Activated CD4-positive, CD25-positive, alpha-beta regulatory T cell treated with anti-CD3 and anti-CD28 coated beads, Interleukin-2, amount 50 U/mL, for 16 hours (primary cell): ENCODE data around the gene ZNF488.

ENCODE experiments used
- DNase-seq: peaks from one replicate; pipeline ENCODE4 v3.0.0-alpha.2; 2020; ENCODE audit warnings: low read depth, low spot score

The ZNF488 gene

GRCh38 chr10:47366181-47366631 lies 17.9 kb downstream of the ZNF488 start:
- no peak for DNase-seq

DNA sequence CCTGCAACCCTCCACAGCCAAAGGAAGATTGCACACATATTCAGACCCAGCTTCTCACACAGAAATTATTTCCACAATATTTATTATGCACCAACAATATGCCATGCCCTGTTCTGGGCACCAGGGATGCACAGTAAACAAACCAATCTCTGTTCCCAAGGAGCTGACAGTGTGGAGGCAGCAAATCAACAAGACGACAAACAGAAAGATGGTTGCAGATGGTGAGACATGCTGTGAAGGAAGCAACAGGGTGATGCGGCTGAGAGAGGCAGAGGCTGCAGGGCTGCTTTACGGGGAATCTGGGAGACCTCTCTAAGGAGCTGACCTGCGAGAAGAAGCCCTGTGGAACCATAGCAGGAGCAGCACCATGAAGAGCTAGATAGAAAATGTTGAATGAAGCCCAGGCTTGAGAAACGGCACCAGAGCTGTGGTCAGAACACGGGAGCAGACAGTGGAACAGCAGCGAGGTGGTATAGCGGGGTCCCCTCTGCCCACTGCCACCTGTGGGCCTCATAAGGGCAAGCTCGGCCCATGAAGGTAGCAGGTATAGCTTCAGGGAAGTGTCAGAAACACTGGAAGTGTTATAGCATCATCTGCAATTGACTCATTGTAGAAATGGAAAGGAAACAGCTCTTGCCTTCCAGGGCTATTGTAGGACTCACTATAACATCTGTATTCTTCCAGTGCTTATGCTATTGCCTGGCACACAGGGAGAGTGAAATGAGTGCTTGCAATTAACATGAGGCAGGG lies 18.5 kb downstream of the ZNF488 start:
- no peak for DNase-seq

GRCh38 chr10:47364911-47365310 lies 19.2 kb downstream of the ZNF488 start:
- DNase-seq, result no peak

GRCh38 chr10:47364366-47364765 lies 19.7 kb downstream of the ZNF488 start:
- DNase-seq, result no peak

DNA sequence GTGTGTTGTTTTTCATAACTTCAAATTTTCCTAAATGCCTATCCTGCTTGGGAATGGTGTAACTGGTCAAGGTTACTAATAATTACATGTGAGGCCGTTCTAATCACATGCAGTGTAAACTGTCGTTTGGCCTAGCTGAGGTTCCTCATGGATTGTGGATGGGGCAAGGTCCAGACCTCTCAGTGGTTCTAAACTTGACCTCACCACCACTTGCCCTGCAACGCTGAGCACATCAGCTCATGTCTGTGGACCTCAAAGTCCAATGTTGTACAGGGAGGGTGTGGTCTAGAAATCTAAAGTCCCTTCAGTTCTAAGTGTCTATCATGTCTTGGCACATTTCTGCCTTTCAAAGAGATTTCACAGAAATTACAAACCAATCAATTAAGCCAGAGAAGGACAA lies 20.3 kb downstream of the ZNF488 start:
- no peak for DNase-seq

DNA sequence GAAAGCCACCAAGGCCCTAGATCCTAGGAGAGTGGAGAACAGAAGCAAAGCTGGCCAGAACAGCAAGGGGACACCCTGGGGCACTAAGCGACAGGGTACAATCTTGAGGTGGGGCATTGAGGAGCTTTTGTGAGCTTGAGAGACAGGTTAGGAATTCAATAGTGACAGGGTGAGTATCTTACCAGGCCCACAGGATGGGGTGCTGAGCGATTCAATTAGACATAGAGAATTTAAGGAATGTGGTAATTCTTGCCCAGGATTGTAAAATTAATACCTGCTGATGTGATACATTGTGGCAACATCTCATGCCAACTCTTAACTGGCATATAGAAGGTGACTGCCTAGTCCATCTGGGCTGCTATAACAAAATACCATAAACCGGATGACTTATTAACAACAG lies 21.9 kb downstream of the ZNF488 start:
- DNase-seq, result no peak

- no peak for DNase-seq
These were observed 22.8 kb downstream of the ZNF488 start for GRCh38 chr10:47361293-47361692.

DNA sequence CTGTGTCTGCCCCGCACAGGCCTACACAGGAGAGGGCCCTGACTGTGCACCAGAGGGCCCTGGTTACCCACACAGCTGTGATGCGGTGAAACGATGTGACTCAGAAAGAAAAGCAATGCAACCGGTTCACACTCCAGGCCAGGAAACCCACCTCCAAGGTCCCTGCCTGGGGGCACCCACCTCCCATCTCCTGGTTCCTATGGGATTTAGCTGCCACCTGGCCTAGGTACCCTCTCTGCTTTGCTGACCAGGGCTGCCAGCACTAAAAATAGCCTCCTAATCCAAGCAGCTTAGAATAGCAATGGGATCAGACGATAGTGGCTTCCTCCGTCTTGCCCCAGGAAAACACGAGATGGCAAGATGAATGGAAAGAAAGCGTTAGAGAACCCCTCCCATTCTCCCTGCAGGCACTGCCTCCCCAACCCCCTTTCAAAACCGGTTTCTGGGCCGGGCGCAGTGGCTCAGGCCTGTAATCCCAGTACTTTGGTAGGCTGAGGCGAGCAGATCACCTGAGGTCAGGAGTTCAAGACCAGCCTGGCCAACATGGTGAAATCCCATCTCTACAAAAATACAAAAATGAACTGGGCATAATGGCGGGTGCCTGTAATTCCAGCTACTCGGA lies 23.6 kb downstream of the ZNF488 start:
- no peak for DNase-seq

GRCh38 chr10:47359626-47360418 lies 24.3 kb downstream of the ZNF488 start:
- DNase-seq, result no peak

GRCh38 chr10:47359101-47359500 lies 25.0 kb downstream of the ZNF488 start:
- no peak for DNase-seq

DNA sequence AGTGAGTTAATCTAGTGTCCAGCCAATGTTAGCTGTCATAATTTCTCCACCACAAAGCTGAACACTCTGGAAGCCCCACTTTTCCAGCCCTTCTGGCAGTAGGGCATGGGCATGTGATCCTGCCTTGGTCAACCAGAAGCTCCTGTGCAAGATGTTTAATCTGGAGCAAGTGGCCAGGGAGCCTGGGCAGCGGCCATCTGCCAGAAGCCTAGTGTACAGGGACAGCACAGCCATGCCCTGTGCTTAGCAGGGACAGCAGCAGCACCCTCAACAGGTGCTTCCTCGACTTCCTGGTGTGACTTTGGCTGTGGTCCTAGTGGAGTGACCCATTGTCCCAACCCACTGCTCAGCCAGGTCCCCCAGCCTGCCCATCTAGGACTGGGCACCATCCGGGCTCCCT lies 25.6 kb downstream of the ZNF488 start:
- DNase-seq, result no peak

GRCh38 chr10:47357911-47358310 lies 26.2 kb downstream of the ZNF488 start:
- DNase-seq, result no peak

DNA sequence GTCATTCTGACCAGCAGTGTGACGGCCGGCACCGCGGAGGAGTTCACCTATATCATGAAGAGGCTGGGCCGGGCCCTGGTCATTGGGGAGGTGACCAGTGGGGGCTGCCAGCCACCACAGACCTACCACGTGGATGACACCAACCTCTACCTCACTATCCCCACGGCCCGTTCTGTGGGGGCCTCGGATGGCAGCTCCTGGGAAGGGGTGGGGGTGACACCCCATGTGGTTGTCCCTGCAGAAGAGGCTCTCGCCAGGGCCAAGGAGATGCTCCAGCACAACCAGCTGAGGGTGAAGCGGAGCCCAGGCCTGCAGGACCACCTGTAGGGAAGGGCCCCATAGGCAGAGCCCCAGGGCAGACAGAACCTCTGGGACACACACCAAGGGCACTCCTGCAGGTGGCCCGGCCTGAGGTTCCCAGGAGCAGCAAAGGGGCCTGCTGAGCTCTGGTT lies 26.9 kb downstream of the ZNF488 start:
- DNase-seq, result no peak

- DNase-seq, result no peak
These were observed 27.4 kb downstream of the ZNF488 start for GRCh38 chr10:47356708-47357107.

GRCh38 chr10:47354900-47355299 lies 29.2 kb downstream of the ZNF488 start:
- no peak for DNase-seq

- DNase-seq, result no peak
These were observed 29.9 kb downstream of the ZNF488 start for GRCh38 chr10:47354165-47354564.

DNA sequence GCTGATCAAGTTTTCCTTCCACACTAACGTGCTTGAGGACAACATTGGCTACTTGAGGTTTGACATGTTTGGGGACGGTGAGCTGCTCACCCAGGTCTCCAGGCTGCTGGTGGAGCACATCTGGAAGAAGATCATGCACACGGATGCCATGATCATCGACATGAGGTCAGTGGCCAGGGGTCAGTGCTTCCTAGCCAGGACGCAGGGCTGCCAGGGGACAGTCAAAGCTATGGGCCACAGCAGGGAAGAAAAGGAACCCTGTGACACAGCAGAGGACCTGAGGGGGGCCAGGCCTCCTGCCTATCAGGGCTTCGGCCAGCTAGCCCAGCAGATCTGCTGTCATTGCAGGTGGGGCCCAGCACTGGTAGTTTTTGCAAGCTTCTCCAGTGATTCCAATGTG lies 30.7 kb downstream of the ZNF488 start:
- DNase-seq, result no peak

- DNase-seq, result no peak
These were observed 31.9 kb downstream of the ZNF488 start for GRCh38 chr10:47351899-47352815.

- DNase-seq, result no peak
These were observed 33.1 kb downstream of the ZNF488 start for GRCh38 chr10:47350671-47351640.

DNA sequence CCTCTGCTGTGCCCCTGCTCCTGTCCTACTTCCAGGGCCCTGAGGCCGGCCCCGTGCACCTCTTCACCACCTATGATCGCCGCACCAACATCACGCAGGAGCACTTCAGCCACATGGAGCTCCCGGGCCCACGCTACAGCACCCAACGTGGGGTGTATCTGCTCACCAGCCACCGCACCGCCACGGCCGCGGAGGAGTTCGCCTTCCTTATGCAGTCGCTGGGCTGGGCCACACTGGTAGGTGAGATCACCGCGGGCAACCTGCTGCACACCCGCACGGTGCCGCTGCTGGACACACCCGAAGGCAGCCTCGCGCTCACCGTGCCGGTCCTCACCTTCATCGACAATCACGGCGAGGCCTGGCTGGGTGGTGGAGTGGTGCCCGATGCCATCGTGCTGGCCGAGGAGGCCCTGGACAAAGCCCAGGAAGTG lies 34.1 kb downstream of the ZNF488 start:
- no peak for DNase-seq
